Suprapubic skin (tissue), 4 donors: ENCODE data around the gene PTAR1. TPM values are rescaled to one million over a fixed set of nuclear protein-coding genes. Genes with fewer than 3 reads are reported as not detected.
"Not testable (repeated sequence)": the region's sequence is repeated elsewhere in the genome, so short reads cannot be mapped to it uniquely, and the experiment has no call there.

Source experiments
- DNase-seq, 2 donors: peaks; one replicate each; pipeline ENCODE4 v3.0.0-alpha.2; 2019; ENCODE audit warnings: low spot score in 2 of 2
- H3K27ac ChIP-seq: fragments of 200-600 bp; sonication (generic); one replicate; pipeline ENCODE4 v1.5.1; 2019
- H3K27me3 ChIP-seq: fragments of 200-600 bp; sonication (generic); one replicate; pipeline ENCODE4 v1.5.1; 2019
- H3K36me3 ChIP-seq: fragments of 200-600 bp; sonication (generic); one replicate; pipeline ENCODE4 v1.5.1; 2019
- H3K4me1 ChIP-seq: fragments of 200-600 bp; sonication (generic); one replicate; pipeline ENCODE4 v1.5.1; 2019
- H3K4me3 ChIP-seq: fragments of 200-600 bp; sonication (generic); one replicate; pipeline ENCODE4 v1.5.1; 2019; ENCODE audit warnings: mild to moderate bottlenecking
- H3K9me3 ChIP-seq: fragments of 200-600 bp; sonication (generic); one replicate; pipeline ENCODE4 v1.5.1; 2019
- CTCF ChIP-seq, 2 donors: fragments of 200-600 bp in 1 of 2; fragments of 450-650 bp in 1 of 2; sonication (generic) in 1 of 2; IDR thresholded peaks; one replicate each; pipeline ENCODE4 v1.5.1; 2016 to 2019; ENCODE audit warnings: antibody characterized with exemption in 2 of 2, mild to moderate bottlenecking in 1 of 2, moderate library complexity in 1 of 2
- EP300 ChIP-seq: sonication (generic); formaldehyde crosslinking; IDR thresholded peaks from one replicate; pipeline ENCODE4 v1.6.1; 2017; ENCODE audit warnings: antibody characterized with exemption
- POLR2A ChIP-seq, 2 donors: fragments of 450-650 bp; IDR thresholded peaks; one replicate each; pipeline ENCODE4 v1.6.1; 2017; ENCODE audit warnings: antibody characterized with exemption in 2 of 2, mild to moderate bottlenecking in 2 of 2, moderate library complexity in 2 of 2
- POLR2AphosphoS5 ChIP-seq, 3 donors: sonication (generic); formaldehyde crosslinking; IDR thresholded peaks; one replicate each; pipeline ENCODE4 v1.6.1; 2017; ENCODE audit warnings: antibody characterized with exemption in 3 of 3
- WGBS: methylation state at CpG from one replicate; pipeline ENCODE4 v1.1.5; 2018; 5-methylcytosine and 5-hydroxymethylcytosine counted together
- total RNA-seq, 4 donors: library from RNA; depleted of rRNA; stranded (reverse); fragments of >200 nt; gene quantifications; one replicate each; pipeline ENCODE4 v1.1.0, GENCODE V29; 2016

Gene PTAR1
- total RNA-seq, 4 donors from 2014 or later, result 44.3 to 108 (median 54.6) TPM

GRCh38 chr9:69771775-69772418, 12.1 kb upstream of the PTAR1 start:
- no peak for DNase-seq
- no peak overlapping the region for H3K27ac ChIP-seq
- no peaks in the 10 kb centered on the region for H3K9me3 ChIP-seq
- 74% methylated on average over 4 of the region's 4 CpGs for WGBS
- H3K27me3 ChIP-seq, result no peaks in the 10 kb centered on the region
- no peaks in the 10 kb centered on the region for H3K36me3 ChIP-seq
- TF ChIP-seq POLR2AphosphoS5 (IDR thresholded peaks at IDR 0.05) (no peak), CTCF (IDR thresholded peaks at IDR 0.05) (no peak), POLR2A (IDR thresholded peaks at IDR 0.05) (no peak), EP300 (no peak)
- no peaks in the 10 kb centered on the region for H3K4me1 ChIP-seq
- H3K4me3 ChIP-seq, result no peak overlapping the region

- no peak overlapping the region for H3K27ac ChIP-seq
- H3K4me3 ChIP-seq, result no peak overlapping the region
- no peaks in the 10 kb centered on the region for H3K4me1 ChIP-seq
- no peaks in the 10 kb centered on the region for H3K9me3 ChIP-seq
- no peaks in the 10 kb centered on the region for H3K27me3 ChIP-seq
- H3K36me3 ChIP-seq, result no peaks in the 10 kb centered on the region
- no peak for TF ChIP-seq EP300
- no peak for TF ChIP-seq POLR2A (IDR thresholded peaks at IDR 0.05)
- TF ChIP-seq CTCF (IDR thresholded peaks at IDR 0.05), result no peak
- no peak for TF ChIP-seq POLR2AphosphoS5 (IDR thresholded peaks at IDR 0.05)
- no peak for DNase-seq
- WGBS, result 76% methylated on average over 1 of the region's 1 CpG
Observed at GRCh38 chr9:69768716-69769115, 8.9 kb upstream of the PTAR1 start.

- 86% methylated on average over 1 of the region's 1 CpG for whole genome bisulfite sequencing
- no peaks in the 10 kb centered on the region for H3K36me3 ChIP-seq
- H3K27me3 ChIP-seq, result no peaks in the 10 kb centered on the region
- DNase-seq, result no peak
- no peaks in the 10 kb centered on the region for H3K4me1 ChIP-seq
- TF ChIP-seq POLR2AphosphoS5 (IDR thresholded peaks at IDR 0.05) (no peak), CTCF (IDR thresholded peaks at IDR 0.05) (no peak), POLR2A (IDR thresholded peaks at IDR 0.05) (no peak), EP300 (no peak)
- H3K4me3 ChIP-seq, result no peak overlapping the region
- no peaks in the 10 kb centered on the region for H3K9me3 ChIP-seq
- no peak overlapping the region for H3K27ac ChIP-seq
Observed at GRCh38 chr9:69768101-69768500, 8.3 kb upstream of the PTAR1 start.

- not testable (repeated sequence) for H3K4me1 ChIP-seq, H3K27ac ChIP-seq, H3K27me3 ChIP-seq, H3K9me3 ChIP-seq, H3K36me3 ChIP-seq, H3K4me3 ChIP-seq, DNase-seq
- WGBS, result 59% methylated on average over 5 of the region's 5 CpGs
Observed at GRCh38 chr9:69763862-69764261, 4.1 kb upstream of the PTAR1 start.

GRCh38 chr9:69762527-69762926, 2.7 kb upstream of the PTAR1 start:
- WGBS, result 80% methylated on average over 1 of the region's 1 CpG
- H3K27ac ChIP-seq, result no peak overlapping the region

More at GRCh38 chr9:69762527-69762926, 2.7 kb upstream of the PTAR1 start:
- Histone ChIP-seq H3K27me3 (no peaks in the 10 kb centered on the region), H3K4me3 (no peak overlapping the region), H3K9me3 (no peaks in the 10 kb centered on the region), H3K4me1 (peaks cover 12% of the 10 kb centered on the region), H3K36me3 (no peaks in the 10 kb centered on the region)
- TF ChIP-seq EP300, result no peak
- TF ChIP-seq POLR2AphosphoS5 (IDR thresholded peaks at IDR 0.05), result no peak
- TF ChIP-seq POLR2A (IDR thresholded peaks at IDR 0.05), result no peak
- no peak for TF ChIP-seq CTCF (IDR thresholded peaks at IDR 0.05)
- DNase-seq, result no peak
